ENCODE measurements around the gene EP400.

GRCh38 chr12:131990066-131990979 is 40.6 kb downstream of the EP400 start:
- TF ChIP-seq CTCF (IDR thresholded peaks at IDR 0.05): no peak
- TF ChIP-seq POLR2A (IDR thresholded peaks at IDR 0.05): no peak
- TF ChIP-seq EP300 (IDR thresholded peaks at IDR 0.05): no peak
